ENCODE results near the gene STIMATE. TPM values are rescaled to one million over a fixed set of nuclear protein-coding genes. Genes with fewer than 3 reads are reported as not detected.

Gene STIMATE
- polyA plus RNA-seq, 1 donor from 2014 or later = 14.6 TPM

GRCh38 chr3:52790337-52790736 lies 107.0 kb downstream of the STIMATE start:
- Histone ChIP-seq H3K27ac (ENCODE audit: low read length) (no peak overlapping the region), H3F3A (ENCODE audit: insufficient read depth, low read length, poor library complexity, severe bottlenecking) (no peaks in the 10 kb centered on the region), H4K20me1 (ENCODE audit: insufficient read depth) (no peaks in the 10 kb centered on the region), H3K9me2 (ENCODE audit: insufficient read depth, low read length) (no peaks in the 10 kb centered on the region), H3K27me3 (ENCODE audit: insufficient read depth, low read depth, low read length) (no peaks in the 10 kb centered on the region), H3K9me3 (ENCODE audit: low read length) (no peaks in the 10 kb centered on the region), H3K4me3 (ENCODE audit: low read length) (no peak overlapping the region), H2AFZ (ENCODE audit: low read depth, low read length) (no peak overlapping the region), H3K79me2 (replicated peaks; ENCODE audit: insufficient read depth, low read length) (no peaks in the 10 kb centered on the region), H3K9ac (ENCODE audit: low read length) (no peak overlapping the region), H3K4me2 (ENCODE audit: low read length) (no peak overlapping the region), H3K36me3 (ENCODE audit: insufficient read depth, low read length) (no peaks in the 10 kb centered on the region)
- TF ChIP-seq, protein P1, sequence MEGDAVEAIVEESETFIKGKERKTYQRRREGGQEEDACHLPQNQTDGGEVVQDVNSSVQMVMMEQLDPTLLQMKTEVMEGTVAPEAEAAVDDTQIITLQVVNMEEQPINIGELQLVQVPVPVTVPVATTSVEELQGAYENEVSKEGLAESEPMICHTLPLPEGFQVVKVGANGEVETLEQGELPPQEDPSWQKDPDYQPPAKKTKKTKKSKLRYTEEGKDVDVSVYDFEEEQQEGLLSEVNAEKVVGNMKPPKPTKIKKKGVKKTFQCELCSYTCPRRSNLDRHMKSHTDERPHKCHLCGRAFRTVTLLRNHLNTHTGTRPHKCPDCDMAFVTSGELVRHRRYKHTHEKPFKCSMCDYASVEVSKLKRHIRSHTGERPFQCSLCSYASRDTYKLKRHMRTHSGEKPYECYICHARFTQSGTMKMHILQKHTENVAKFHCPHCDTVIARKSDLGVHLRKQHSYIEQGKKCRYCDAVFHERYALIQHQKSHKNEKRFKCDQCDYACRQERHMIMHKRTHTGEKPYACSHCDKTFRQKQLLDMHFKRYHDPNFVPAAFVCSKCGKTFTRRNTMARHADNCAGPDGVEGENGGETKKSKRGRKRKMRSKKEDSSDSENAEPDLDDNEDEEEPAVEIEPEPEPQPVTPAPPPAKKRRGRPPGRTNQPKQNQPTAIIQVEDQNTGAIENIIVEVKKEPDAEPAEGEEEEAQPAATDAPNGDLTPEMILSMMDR (IDR thresholded peaks at IDR 0.05; ENCODE audit: poor library complexity, severe bottlenecking) = no peak
- TF ChIP-seq MXI1 (conservative IDR thresholded peaks at IDR 0.05; ENCODE audit: poor library complexity, severe bottlenecking) = no peak
- TF ChIP-seq SMC3 (conservative IDR thresholded peaks at IDR 0.05; ENCODE audit: poor library complexity) = no peak
- no peak for TF ChIP-seq TAF1 (IDR thresholded peaks at IDR 0.05; ENCODE audit: low read depth)
- no peak for TF ChIP-seq EP300 (conservative IDR thresholded peaks at IDR 0.05; ENCODE audit: poor library complexity, severe bottlenecking)
- TF ChIP-seq RAD21 (conservative IDR thresholded peaks at IDR 0.05) = no peak
- no peak for TF ChIP-seq EZH2 (IDR thresholded peaks at IDR 0.05; ENCODE audit: borderline replicate concordance, insufficient read depth, low read length, poor library complexity, severe bottlenecking)
- no peak for TF ChIP-seq REST (IDR thresholded peaks at IDR 0.05; ENCODE audit: borderline replicate concordance)
- no peak for TF ChIP-seq POLR2AphosphoS5 (IDR thresholded peaks at IDR 0.05)

GRCh38 chr3:52789746-52790040 lies 107.7 kb downstream of the STIMATE start:
- Histone ChIP-seq H3K4me2 (ENCODE audit: low read length) (no peak overlapping the region), H3K4me3 (ENCODE audit: low read length) (no peak overlapping the region), H4K20me1 (ENCODE audit: insufficient read depth) (no peaks in the 10 kb centered on the region), H2AFZ (ENCODE audit: low read depth, low read length) (no peak overlapping the region), H3K79me2 (replicated peaks; ENCODE audit: insufficient read depth, low read length) (no peaks in the 10 kb centered on the region), H3K36me3 (ENCODE audit: insufficient read depth, low read length) (no peaks in the 10 kb centered on the region), H3F3A (ENCODE audit: insufficient read depth, low read length, poor library complexity, severe bottlenecking) (no peaks in the 10 kb centered on the region), H3K27ac (ENCODE audit: low read length) (no peak overlapping the region), H3K9me2 (ENCODE audit: insufficient read depth, low read length) (no peaks in the 10 kb centered on the region), H3K27me3 (ENCODE audit: insufficient read depth, low read depth, low read length) (no peaks in the 10 kb centered on the region), H3K9me3 (ENCODE audit: low read length) (no peaks in the 10 kb centered on the region), H3K9ac (ENCODE audit: low read length) (no peak overlapping the region)
- TF ChIP-seq, protein P1 (IDR thresholded peaks at IDR 0.05; ENCODE audit: poor library complexity, severe bottlenecking) = no peak
- no peak for TF ChIP-seq POLR2AphosphoS5 (IDR thresholded peaks at IDR 0.05)
- no peak for TF ChIP-seq SMC3 (conservative IDR thresholded peaks at IDR 0.05; ENCODE audit: poor library complexity)
- TF ChIP-seq EZH2 (IDR thresholded peaks at IDR 0.05; ENCODE audit: borderline replicate concordance, insufficient read depth, low read length, poor library complexity, severe bottlenecking) = no peak
- no peak for TF ChIP-seq TAF1 (IDR thresholded peaks at IDR 0.05; ENCODE audit: low read depth)
- TF ChIP-seq EP300 (conservative IDR thresholded peaks at IDR 0.05; ENCODE audit: poor library complexity, severe bottlenecking) = no peak
- no peak for TF ChIP-seq RAD21 (conservative IDR thresholded peaks at IDR 0.05)
- TF ChIP-seq REST (IDR thresholded peaks at IDR 0.05; ENCODE audit: borderline replicate concordance) = no peak
- TF ChIP-seq MXI1 (conservative IDR thresholded peaks at IDR 0.05; ENCODE audit: poor library complexity, severe bottlenecking) = no peak

Measured in neural cell (in vitro differentiated cells).